Erythroblast (primary cell): ENCODE measurements around the gene ARHGEF12.

ENCODE experiments used
- DNase-seq, 2 experiments: peaks; one replicate each; lab custom pipeline; 2025; lab: John Stamatoyannopoulos, UW
- GATA1 ChIP-seq: IDR thresholded peaks from 2 replicates; pipeline ENCODE4 v1.6.1; 2011; ENCODE audit warnings: low read depth, mild to moderate bottlenecking, control low read depth, low read length, moderate library complexity
- POLR2A ChIP-seq: IDR thresholded peaks from 2 replicates; pipeline ENCODE4 v1.6.1; 2011; ENCODE audit warnings: mild to moderate bottlenecking, low read length

The ARHGEF12 gene

GRCh38 chr11:120430146-120430545 is 93.9 kb downstream of the ARHGEF12 start:
- no peak for DNase-seq
- no peak for TF ChIP-seq POLR2A
- no peak for TF ChIP-seq GATA1

- TF ChIP-seq POLR2A (no peak), GATA1 (no peak)
- peak; percentile 33 to 52 for DNase-seq
Observed at GRCh38 chr11:120431633-120432032, 95.4 kb downstream of the ARHGEF12 start.

GRCh38 chr11:120432056-120433018 is 96.1 kb downstream of the ARHGEF12 start:
- no peak for TF ChIP-seq POLR2A
- TF ChIP-seq GATA1: no peak
- DNase-seq: peak; percentile 22 to 63

- DNase-seq: no peak
- no peak for TF ChIP-seq GATA1
- TF ChIP-seq POLR2A: no peak
Observed at GRCh38 chr11:120441592-120441991, 105.4 kb downstream of the ARHGEF12 start.

- no peak for DNase-seq
- no peak for TF ChIP-seq POLR2A
- no peak for TF ChIP-seq GATA1
Observed at GRCh38 chr11:120442031-120442430, 105.8 kb downstream of the ARHGEF12 start.

- no peak for DNase-seq
- no peak for TF ChIP-seq POLR2A
- no peak for TF ChIP-seq GATA1
Observed at GRCh38 chr11:120446802-120447201, 110.6 kb downstream of the ARHGEF12 start.

GRCh38 chr11:120448240-120448639 is 112.0 kb downstream of the ARHGEF12 start:
- no peak for DNase-seq
- TF ChIP-seq GATA1 (no peak), POLR2A (no peak)

GRCh38 chr11:120455487-120455886 is 119.3 kb downstream of the ARHGEF12 start:
- TF ChIP-seq GATA1 (no peak), POLR2A (no peak)
- no peak for DNase-seq

GRCh38 chr11:120457996-120458395 is 121.8 kb downstream of the ARHGEF12 start:
- no peak for TF ChIP-seq POLR2A
- TF ChIP-seq GATA1: no peak
- no peak for DNase-seq

- no peak for DNase-seq
- TF ChIP-seq GATA1 (no peak), POLR2A (no peak)
Observed at GRCh38 chr11:120462825-120463224, 126.6 kb downstream of the ARHGEF12 start.

- no peak for DNase-seq
- TF ChIP-seq POLR2A (no peak), GATA1 (no peak)
Observed at GRCh38 chr11:120465921-120466534, 129.8 kb downstream of the ARHGEF12 start.

- DNase-seq: peak in 1 of 2 experiments; percentile 23
- TF ChIP-seq POLR2A (no peak), GATA1 (no peak)
Observed at GRCh38 chr11:120467627-120468026, 131.4 kb downstream of the ARHGEF12 start.

GRCh38 chr11:120471131-120471530 is 134.9 kb downstream of the ARHGEF12 start:
- no peak for DNase-seq
- no peak for TF ChIP-seq POLR2A
- no peak for TF ChIP-seq GATA1

GRCh38 chr11:120471994-120472393 is 135.8 kb downstream of the ARHGEF12 start:
- TF ChIP-seq POLR2A (no peak), GATA1 (no peak)
- DNase-seq: no peak
